CD4-positive, alpha-beta T cell treated with Interleukin-4 for 4 hours (primary cell): ENCODE data around the gene MGAT5B.
"Not testable (repeated sequence)": the region's sequence is repeated elsewhere in the genome, so short reads cannot be mapped to it uniquely, and the experiment has no call there.

Experiments used
- DNase-seq: peaks from one replicate; pipeline ENCODE4 v3.0.0-alpha.2; 2020

Gene MGAT5B

GRCh38 chr17:76849160-76849559 lies 19.0 kb upstream of the MGAT5B start:
- not testable (repeated sequence) for DNase-seq

- no peak for DNase-seq
Observed at GRCh38 chr17:76852843-76853242, 15.4 kb upstream of the MGAT5B start.

GRCh38 chr17:76855105-76855504 lies 13.1 kb upstream of the MGAT5B start:
- DNase-seq = no peak

GRCh38 chr17:76862079-76862478 lies 6.1 kb upstream of the MGAT5B start:
- no peak for DNase-seq

GRCh38 chr17:76862494-76862893 lies 5.7 kb upstream of the MGAT5B start:
- no peak for DNase-seq

- no peak for DNase-seq
Observed at GRCh38 chr17:76864024-76864423, 4.2 kb upstream of the MGAT5B start.

GRCh38 chr17:76865174-76865573 lies 3.0 kb upstream of the MGAT5B start:
- no peak for DNase-seq

GRCh38 chr17:76866203-76866602 lies 2.0 kb upstream of the MGAT5B start:
- DNase-seq = no peak

GRCh38 chr17:76866774-76867577 lies 1.2 kb upstream of the MGAT5B start:
- no peak for DNase-seq

GRCh38 chr17:76867578-76868175 lies 527 bp upstream of the MGAT5B start:
- no peak for DNase-seq

- DNase-seq = no peak
Observed at GRCh38 chr17:76868669-76869495, 678 bp downstream of the MGAT5B start.

GRCh38 chr17:76869496-76870376 lies 1.5 kb downstream of the MGAT5B start:
- DNase-seq = no peak

GRCh38 chr17:76870377-76870714 lies 2.1 kb downstream of the MGAT5B start:
- DNase-seq = no peak

- DNase-seq = no peak
Observed at GRCh38 chr17:76871668-76872067, 3.5 kb downstream of the MGAT5B start.

- no peak for DNase-seq
Observed at GRCh38 chr17:76872221-76872873, 4.1 kb downstream of the MGAT5B start.

GRCh38 chr17:76872874-76873221 lies 4.6 kb downstream of the MGAT5B start:
- no peak for DNase-seq

GRCh38 chr17:76873856-76874255 lies 5.7 kb downstream of the MGAT5B start:
- DNase-seq = no peak

- DNase-seq = no peak
Observed at GRCh38 chr17:76877437-76877836, 9.2 kb downstream of the MGAT5B start.

GRCh38 chr17:76878568-76878967 lies 10.4 kb downstream of the MGAT5B start:
- DNase-seq = no peak

- no peak for DNase-seq
Observed at GRCh38 chr17:76879254-76879653, 11.1 kb downstream of the MGAT5B start.

GRCh38 chr17:76879691-76880090 lies 11.5 kb downstream of the MGAT5B start:
- no peak for DNase-seq

GRCh38 chr17:76880268-76880667 lies 12.1 kb downstream of the MGAT5B start:
- DNase-seq = no peak
